K562 (cell line): ENCODE data around the gene ATP6V1F. TPM values are rescaled to one million over a fixed set of nuclear protein-coding genes. Genes with fewer than 3 reads are reported as not detected.

Source experiments
- BCOR ChIP-seq: fragments of 450-650 bp; IDR thresholded peaks from 2 replicates; pipeline ENCODE4 v1.6.1; 2016
- CC2D1A ChIP-seq: fragments of 450-650 bp; IDR thresholded peaks from 2 replicates; pipeline ENCODE4 v1.6.1; 2017; ENCODE audit warnings: mild to moderate bottlenecking
- DDX20 ChIP-seq: fragments of 450-650 bp; IDR thresholded peaks from 2 replicates; pipeline ENCODE4 v1.6.1; 2016; ENCODE audit warnings: missing genetic modification characterization, low read depth, mild to moderate bottlenecking, missing compliant biosample characterization, moderate library complexity
- DLX4 ChIP-seq: fragments of 250-450 bp; sonication (Bioruptor Pico); IDR thresholded peaks from 2 replicates; pipeline ENCODE4 v1.6.1; 2021; ENCODE audit warnings: mild to moderate bottlenecking
- DPF2 ChIP-seq: fragments of 450-650 bp; IDR thresholded peaks from 2 replicates; pipeline ENCODE4 v1.6.1; 2016
- FOXA1 ChIP-seq: fragments of 450-650 bp; IDR thresholded peaks from 2 replicates; pipeline ENCODE4 v1.6.1; 2016; ENCODE audit warnings: mild to moderate bottlenecking, borderline replicate concordance
- HES1 ChIP-seq: fragments of 450-650 bp; IDR thresholded peaks from 2 replicates; pipeline ENCODE4 v1.6.1; 2016; ENCODE audit warnings: low read depth, mild to moderate bottlenecking, moderate library complexity
- MBD2 ChIP-seq: sonication (generic); IDR thresholded peaks from 2 replicates; pipeline ENCODE4 v1.6.1; 2016; ENCODE audit warnings: low read depth, borderline replicate concordance
- MCM5 ChIP-seq: fragments of 450-650 bp; IDR thresholded peaks from 2 replicates; pipeline ENCODE4 v1.6.1; 2016; ENCODE audit warnings: low read depth
- RBBP5 ChIP-seq: fragments of 200-600 bp; sonication (generic); IDR thresholded peaks from 2 replicates; pipeline ENCODE4 v1.6.1; 2012; ENCODE audit warnings: borderline replicate concordance, mild to moderate bottlenecking, low read length, control low read depth, inconsistent platforms; ENCODE audit not compliant: insufficient read depth, poor library complexity, severe bottlenecking
- RBFOX2 ChIP-seq: fragments of 200-400 bp; formaldehyde crosslinking; IDR thresholded peaks from 2 replicates; pipeline ENCODE4 v1.6.1; 2017; ENCODE audit warnings: low read depth, mild to moderate bottlenecking, low read length, moderate library complexity
- SIN3A ChIP-seq, 2 experiments: fragments of 150-350 bp in 1 of 2; IDR thresholded peaks; 2 replicates each; pipeline ENCODE4 v1.6.1; 2011 to 2016; ENCODE audit warnings: borderline replicate concordance in 2 of 2, low read depth in 2 of 2, low read length in 2 of 2, mild to moderate bottlenecking in 2 of 2, moderate library complexity in 2 of 2; ENCODE audit not compliant: control insufficient read depth in 1 of 2
- SMARCA5 ChIP-seq: fragments of 450-650 bp; IDR thresholded peaks from 2 replicates; pipeline ENCODE4 v1.6.1; 2016
- U2AF2 ChIP-seq: fragments of 200-400 bp; formaldehyde crosslinking; optimal IDR thresholded peaks from 2 replicates; pipeline ENCODE3; 2017; ENCODE audit warnings: low read depth, mild to moderate bottlenecking, low read length
- ZBTB8A ChIP-seq: fragments of 450-650 bp; IDR thresholded peaks from 2 replicates; pipeline ENCODE4 v1.6.1; 2018; ENCODE audit warnings: mild to moderate bottlenecking, moderate library complexity; ENCODE audit not compliant: partially characterized antibody
- ZFPM2 ChIP-seq: fragments of 250-450 bp; sonication (Bioruptor Pico); IDR thresholded peaks from 2 replicates; pipeline ENCODE4 v1.5.1; 2022; ENCODE audit warnings: mild to moderate bottlenecking
- ZNF212 ChIP-seq: fragments of 450-650 bp; formaldehyde crosslinking; IDR thresholded peaks from 2 replicates; pipeline ENCODE4 v1.4.0; 2020; ENCODE audit warnings: mild to moderate bottlenecking
- ZNF23 ChIP-seq: fragments of 250-450 bp; sonication (Bioruptor Pico); IDR thresholded peaks from 2 replicates; pipeline ENCODE4 v1.4.0; 2020; ENCODE audit warnings: mild to moderate bottlenecking
- ZNF311 ChIP-seq: fragments of 250-450 bp; sonication (Bioruptor Pico); IDR thresholded peaks from 2 replicates; pipeline ENCODE4 v1.4.0; 2020; ENCODE audit warnings: mild to moderate bottlenecking, moderate library complexity
- ZNF347 ChIP-seq: fragments of 450-650 bp; formaldehyde crosslinking; IDR thresholded peaks from 2 replicates; pipeline ENCODE4 v1.4.0; 2020; ENCODE audit warnings: low read depth, mild to moderate bottlenecking, moderate library complexity
- ZNF384 ChIP-seq: IDR thresholded peaks from 2 replicates; pipeline ENCODE4 v1.6.1; 2012; ENCODE audit warnings: low read depth, low read length, improper control_type of control experiment
- ZNF764 ChIP-seq: fragments of 250-450 bp; sonication (Bioruptor Pico); IDR thresholded peaks from 2 replicates; pipeline ENCODE4 v1.4.0; 2020; ENCODE audit warnings: low read depth, mild to moderate bottlenecking, moderate library complexity
- ZNF778 ChIP-seq: fragments of 450-650 bp; formaldehyde crosslinking; IDR thresholded peaks from 2 replicates; pipeline ENCODE4 v1.4.0; 2020; ENCODE audit warnings: mild to moderate bottlenecking, moderate library complexity
- polyA plus RNA-seq, 8 experiments: library from polyadenylated mRNA; depleted of rRNA in 4 of 8; stranded (reverse) in 5 of 8; unstranded in 3 of 8; fragments of >200 nt; fragmentation: Nextera tagmentation in 2 of 8; fragmentation: Illumina TruSeq in 1 of 8; extraction: Ambion mirVana in 2 of 8; extraction: Trizol in 1 of 8; gene quantifications; 2 replicates each; pipeline versions ENCODE4 v1.2.1 to v1.2.3, GENCODE V29; 2011 to 2014; ENCODE audit warnings: inconsistent platforms in 1 of 8, missing spikeins in 1 of 8
- total RNA-seq, 7 experiments: library from RNA; depleted of rRNA in 6 of 7; stranded (reverse); fragments of >200 nt in 6 of 7; fragmentation: Illumina TruSeq in 2 of 7; extraction: Trizol in 2 of 7; gene quantifications; 2 replicates each; pipeline versions ENCODE4 v1.2.1 to v1.2.3, GENCODE V29; 2011 to 2021; ENCODE audit warnings: low replicate concordance in 1 of 7
- TF ChIP-seq, protein P1 (sequence below): fragments of 450-650 bp; IDR thresholded peaks from 2 replicates; pipeline ENCODE4 v1.6.1; 2016; ENCODE audit warnings: borderline replicate concordance
- TF ChIP-seq, protein P2 (sequence below): sonication (generic); formaldehyde crosslinking; IDR thresholded peaks from 2 replicates; pipeline ENCODE4 v1.4.0; 2020; ENCODE audit warnings: mild to moderate bottlenecking, missing genetic modification reagents
- TF ChIP-seq, protein P3 (sequence below): sonication (generic); formaldehyde crosslinking; IDR thresholded peaks from 2 replicates; pipeline ENCODE4 v1.9.0; 2022; ENCODE audit warnings: mild to moderate bottlenecking, missing genetic modification reagents

ATP6V1F gene
- total and polyA plus RNA-seq, 9 of the 15 experiments (the other 6 are each of a cell fraction or from before 2014, with no cell fraction given): 206 to 1,123 (median 542) TPM

DNA sequence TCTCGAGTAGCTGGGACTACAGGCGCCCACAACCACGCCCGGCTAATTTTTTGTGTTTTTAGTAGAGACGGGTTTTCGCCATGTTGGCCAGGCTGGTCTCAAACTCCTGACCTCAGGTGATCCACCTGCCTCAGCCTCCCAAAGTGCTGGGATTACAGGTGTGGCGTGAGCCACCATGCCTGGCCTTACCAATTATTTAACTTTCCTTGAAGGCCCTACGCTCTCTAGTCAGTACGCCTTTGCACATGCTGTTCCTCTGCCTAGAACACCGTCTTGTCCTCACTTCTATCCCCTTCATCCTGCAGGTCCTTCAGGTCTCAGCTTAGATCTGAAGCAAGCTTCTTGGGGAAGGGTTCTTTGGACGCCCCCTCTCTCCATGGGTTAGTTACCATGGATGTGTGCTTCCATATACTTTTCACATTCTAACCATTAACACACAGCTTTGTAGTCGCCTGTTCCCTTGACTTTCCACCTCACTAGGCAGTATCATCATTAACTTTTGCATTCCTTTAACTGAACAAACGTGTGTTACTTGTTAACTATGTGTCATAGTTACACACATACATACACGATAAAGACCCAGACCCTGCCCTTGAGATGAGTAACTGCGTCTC is 592 bp upstream of the ATP6V1F start (continued):
- TF ChIP-seq ZNF212 (CRISPR knock-in tag) (peak; percentile 63; the same call in 1 of the 2 replicates), DLX4 (CRISPR knock-in tag) (no peak), ZNF311 (CRISPR knock-in tag) (no peak), MCM5 (no peak), BCOR (no peak), SIN3A (IDR thresholded peaks at IDR 0.05; ENCODE audit: borderline replicate concordance in 2 of 2, control insufficient read depth in 1 of 2, low read depth in 2 of 2, low read length in 2 of 2) (no peak), ZNF384 (no peak), ZNF764 (no peak), CC2D1A (no peak), DPF2 (peak; percentile 52; the same call in 1 of the 2 replicates), MBD2 (no peak), ZFPM2 (no peak), ZNF347 (CRISPR knock-in tag) (no peak), ZNF23 (CRISPR knock-in tag) (peak; percentile 64; the same call in 1 of the 2 replicates), RBBP5 (no peak), RBFOX2 (no peak), HES1 (no peak), ZBTB8A (no peak), DDX20 (tag) (no peak), FOXA1 (no peak), SMARCA5 (no peak), U2AF2 (no peak), ZNF778 (CRISPR knock-in tag) (no peak)
- TF ChIP-seq, protein P1, sequence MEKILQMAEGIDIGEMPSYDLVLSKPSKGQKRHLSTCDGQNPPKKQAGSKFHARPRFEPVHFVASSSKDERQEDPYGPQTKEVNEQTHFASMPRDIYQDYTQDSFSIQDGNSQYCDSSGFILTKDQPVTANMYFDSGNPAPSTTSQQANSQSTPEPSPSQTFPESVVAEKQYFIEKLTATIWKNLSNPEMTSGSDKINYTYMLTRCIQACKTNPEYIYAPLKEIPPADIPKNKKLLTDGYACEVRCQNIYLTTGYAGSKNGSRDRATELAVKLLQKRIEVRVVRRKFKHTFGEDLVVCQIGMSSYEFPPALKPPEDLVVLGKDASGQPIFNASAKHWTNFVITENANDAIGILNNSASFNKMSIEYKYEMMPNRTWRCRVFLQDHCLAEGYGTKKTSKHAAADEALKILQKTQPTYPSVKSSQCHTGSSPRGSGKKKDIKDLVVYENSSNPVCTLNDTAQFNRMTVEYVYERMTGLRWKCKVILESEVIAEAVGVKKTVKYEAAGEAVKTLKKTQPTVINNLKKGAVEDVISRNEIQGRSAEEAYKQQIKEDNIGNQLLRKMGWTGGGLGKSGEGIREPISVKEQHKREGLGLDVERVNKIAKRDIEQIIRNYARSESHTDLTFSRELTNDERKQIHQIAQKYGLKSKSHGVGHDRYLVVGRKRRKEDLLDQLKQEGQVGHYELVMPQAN: no peak
- TF ChIP-seq, protein P2, sequence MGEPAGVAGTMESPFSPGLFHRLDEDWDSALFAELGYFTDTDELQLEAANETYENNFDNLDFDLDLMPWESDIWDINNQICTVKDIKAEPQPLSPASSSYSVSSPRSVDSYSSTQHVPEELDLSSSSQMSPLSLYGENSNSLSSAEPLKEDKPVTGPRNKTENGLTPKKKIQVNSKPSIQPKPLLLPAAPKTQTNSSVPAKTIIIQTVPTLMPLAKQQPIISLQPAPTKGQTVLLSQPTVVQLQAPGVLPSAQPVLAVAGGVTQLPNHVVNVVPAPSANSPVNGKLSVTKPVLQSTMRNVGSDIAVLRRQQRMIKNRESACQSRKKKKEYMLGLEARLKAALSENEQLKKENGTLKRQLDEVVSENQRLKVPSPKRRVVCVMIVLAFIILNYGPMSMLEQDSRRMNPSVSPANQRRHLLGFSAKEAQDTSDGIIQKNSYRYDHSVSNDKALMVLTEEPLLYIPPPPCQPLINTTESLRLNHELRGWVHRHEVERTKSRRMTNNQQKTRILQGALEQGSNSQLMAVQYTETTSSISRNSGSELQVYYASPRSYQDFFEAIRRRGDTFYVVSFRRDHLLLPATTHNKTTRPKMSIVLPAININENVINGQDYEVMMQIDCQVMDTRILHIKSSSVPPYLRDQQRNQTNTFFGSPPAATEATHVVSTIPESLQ (CRISPR knock-in tag): no peak
- TF ChIP-seq, protein P3, sequence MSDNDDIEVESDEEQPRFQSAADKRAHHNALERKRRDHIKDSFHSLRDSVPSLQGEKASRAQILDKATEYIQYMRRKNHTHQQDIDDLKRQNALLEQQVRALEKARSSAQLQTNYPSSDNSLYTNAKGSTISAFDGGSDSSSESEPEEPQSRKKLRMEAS (CRISPR knock-in tag): peak; percentile 37; the same call in 1 of the 2 replicates
